Stimulated activated CD4-positive, alpha-beta T cell treated with anti-CD3 and anti-CD28 coated beads, Interleukin-2, amount 100 ng/mL, for 4 hours (primary cell): ENCODE results near the gene TOGARAM2.

Experiments
- DNase-seq: peaks from one replicate; pipeline ENCODE4 v3.0.0-alpha.2; 2020; ENCODE audit warnings: low read depth

The TOGARAM2 gene

DNA sequence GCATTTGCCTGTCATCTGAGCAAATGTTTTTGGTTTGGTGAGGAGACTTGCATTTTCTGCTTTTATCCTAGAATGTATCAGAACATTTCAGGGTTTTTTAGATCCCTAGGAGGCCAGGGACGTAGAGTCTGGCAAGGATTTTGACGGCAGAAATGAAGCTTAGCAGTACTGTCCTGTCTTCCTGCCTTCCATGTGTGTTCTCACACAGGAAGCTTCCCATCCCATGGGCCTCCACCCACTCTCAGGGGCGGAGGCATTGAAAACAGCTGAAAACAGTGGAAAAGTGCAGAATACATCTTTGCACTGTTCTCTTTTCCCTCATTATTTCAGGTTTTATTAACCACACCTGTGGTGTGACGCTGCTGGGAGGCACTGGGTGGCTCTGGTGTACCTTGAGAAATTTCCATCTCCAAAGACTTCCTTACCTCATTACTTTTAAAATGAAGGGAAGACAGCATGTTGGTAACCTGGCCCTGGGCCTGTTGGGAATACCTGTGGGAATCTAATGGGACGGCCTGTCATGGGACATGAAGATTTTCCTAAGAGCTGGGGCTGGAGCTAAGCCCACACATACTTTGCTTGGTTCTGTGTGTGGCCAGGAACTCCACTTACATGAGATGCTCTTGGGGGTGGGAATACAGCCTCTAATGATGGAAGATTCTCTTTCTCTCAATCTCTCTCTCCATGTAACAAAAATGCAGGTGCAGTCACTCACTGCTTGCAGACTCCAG is 72.7 kb downstream of the TOGARAM2 start:
- DNase-seq = no peak

DNA sequence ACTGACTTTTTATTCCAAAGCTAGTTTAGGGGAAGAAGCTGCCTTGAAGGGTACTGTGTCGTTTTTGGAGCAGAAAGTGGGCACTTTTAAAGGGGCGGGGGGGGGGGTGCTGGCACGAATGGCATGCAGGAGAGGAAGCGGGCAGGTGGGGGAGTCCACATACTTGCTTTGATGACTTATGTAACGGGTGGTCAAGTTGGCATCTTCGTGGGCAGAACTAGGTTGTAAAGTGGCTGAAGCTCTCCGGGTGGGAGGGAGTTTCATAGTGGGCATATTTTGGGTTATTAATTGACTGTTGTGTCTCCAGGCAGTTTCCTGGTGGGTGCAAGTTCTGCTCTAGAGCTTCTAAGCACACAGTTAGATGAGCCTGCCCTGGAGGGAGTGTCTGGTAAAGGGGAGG is 73.3 kb downstream of the TOGARAM2 start:
- DNase-seq = no peak

DNA sequence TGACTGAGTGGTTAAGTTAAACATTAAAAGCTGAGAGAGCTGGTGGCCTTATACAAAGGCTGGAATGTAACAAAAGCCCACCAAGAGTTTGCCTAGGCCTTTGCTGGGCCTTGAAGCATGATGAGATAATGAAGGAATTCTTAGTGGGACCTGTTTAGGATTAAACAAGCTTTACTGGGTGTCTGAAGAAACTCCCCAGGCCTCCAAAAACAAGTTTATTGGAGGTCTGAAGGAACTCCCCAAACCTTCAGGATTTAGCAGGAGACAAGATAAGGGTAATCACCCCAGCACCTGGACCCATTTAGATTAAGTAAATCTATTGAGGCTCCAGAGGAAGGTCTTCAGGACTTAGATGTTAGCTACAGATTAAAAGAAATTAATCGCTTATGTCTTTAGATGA is 74.5 kb downstream of the TOGARAM2 start:
- no peak for DNase-seq

DNA sequence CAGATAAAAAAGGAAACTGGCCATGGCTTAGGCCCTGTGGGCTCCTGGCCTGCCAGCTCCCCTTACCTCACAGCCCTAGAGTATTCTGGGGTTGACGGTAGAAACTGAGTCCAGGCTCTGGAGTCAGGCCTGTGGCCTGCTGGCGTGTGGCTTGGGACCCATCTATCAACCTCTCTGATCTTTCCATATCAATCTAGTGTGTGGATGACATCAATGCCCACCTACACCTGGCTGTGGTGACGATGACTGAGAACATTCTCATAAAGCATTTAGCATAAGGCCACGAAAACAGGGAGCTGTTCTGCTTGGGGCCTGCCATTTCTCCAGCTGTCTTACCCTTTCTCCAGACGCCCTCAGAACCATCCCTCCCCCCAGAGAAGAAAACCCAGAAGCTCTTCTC is 75.4 kb downstream of the TOGARAM2 start:
- no peak for DNase-seq

DNA sequence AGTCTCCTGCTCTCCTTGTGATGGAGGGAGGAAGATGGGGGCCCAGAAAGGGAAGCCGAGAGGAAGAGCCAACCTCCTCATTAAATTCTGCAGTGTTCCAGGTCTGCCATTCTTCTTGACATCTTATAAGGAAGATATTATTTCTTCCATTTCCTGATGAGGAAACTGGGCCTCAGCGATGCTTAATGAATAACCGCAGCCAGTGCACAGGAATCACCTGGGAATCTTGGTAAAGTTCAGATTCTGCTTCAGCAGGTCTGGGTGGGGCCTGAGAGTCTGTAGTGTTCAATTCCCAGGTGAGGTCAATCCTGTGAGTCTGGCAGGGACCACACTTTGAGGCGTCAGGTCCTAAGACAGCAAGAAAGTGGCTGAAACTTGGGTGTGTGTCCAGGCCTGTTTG is 75.9 kb downstream of the TOGARAM2 start:
- DNase-seq = no peak

DNA sequence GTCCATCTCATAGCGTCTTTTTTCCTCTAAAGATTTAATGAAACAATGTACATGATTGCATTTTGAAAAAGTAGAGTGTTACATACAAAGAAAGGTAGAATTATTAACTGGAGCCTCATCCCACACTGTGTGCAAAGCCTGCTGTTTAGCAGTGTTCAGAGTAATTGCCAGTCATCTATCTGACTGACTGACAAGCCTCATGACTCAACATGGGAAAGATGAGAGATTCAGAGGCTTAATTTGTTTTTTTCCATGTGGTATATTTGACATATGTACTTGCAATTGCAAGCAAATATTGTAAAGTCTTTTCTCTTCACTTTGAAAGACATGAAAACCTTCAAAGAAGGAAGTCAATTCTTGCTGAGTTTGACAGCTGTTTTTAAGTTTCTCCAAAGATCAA is 78.5 kb downstream of the TOGARAM2 start:
- DNase-seq = no peak

DNA sequence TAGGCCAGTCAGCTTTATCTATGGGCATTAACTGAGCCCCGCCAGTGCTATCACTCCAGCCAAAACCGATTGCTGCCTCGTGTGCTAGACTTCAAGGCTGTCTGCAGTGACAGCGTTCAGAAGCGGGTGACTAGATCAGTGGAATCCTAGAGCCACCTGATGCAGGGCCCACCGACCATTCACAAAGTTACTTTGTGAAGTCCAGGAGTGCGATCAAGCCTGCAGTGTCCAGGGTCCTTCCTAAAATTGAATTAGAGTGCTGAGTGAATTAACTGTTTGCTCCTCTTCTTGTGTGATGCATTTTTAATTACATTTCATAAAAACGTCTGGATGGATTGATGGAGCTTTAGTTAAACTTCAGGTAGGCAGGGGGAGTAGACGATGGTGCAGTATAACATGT is 79.3 kb downstream of the TOGARAM2 start:
- no peak for DNase-seq

DNA sequence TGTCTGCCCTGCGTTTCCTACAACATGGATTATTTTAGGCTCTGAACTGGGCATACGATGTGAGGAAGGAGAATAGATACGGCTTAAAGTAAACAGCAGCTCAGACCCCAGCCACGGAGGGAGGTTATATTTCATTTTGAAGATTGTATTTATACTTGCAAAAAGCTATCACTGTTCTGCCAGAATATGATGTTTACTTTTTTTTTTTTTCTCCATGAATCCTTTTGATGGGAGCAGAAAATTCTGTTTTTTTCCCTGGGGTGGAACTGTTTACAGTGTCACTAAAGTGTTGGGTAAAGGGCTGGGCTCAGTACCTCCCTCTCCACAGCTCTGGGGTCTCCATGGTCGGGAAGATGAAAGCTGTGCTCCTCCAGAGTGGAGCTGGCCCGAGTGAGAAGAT is 80.1 kb downstream of the TOGARAM2 start:
- no peak for DNase-seq

DNA sequence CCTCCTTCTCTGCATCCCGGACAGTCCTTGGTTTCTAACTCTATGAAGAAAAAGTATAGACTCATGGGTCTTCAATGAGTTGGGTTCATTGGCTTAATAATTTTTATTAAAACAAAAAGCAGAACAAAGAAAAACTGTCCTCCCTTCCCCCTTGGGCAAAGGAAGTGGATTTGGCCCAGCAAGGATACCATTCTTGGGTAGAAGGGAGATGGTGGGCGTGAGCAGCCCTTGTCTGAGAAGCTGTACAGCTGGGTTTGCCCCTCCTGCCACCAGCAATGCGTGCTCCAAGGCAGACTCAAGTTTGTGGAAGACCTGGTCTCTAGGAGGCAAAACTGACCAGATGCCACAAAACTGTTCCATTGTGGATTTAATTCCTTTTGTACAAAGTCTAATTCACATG is 80.5 kb downstream of the TOGARAM2 start:
- DNase-seq = no peak

DNA sequence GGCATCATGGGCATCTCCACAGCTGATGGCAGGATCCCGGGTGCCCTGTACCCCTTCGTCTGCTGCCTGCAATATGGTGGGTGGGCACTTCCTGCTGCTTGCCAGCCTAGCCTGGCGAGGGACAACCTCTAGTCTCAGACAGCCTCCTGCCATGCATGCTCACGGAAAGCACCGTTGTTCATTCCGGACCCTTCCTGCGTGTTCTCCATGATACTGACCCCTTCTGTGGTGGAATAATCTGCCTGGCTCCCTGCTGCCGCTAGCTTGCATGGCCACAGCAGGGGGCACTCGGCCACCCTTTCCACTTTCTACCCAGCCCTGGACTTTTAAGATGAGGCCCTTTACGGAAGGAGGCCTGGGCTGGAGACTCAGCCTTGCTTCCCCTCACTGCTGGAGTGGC is 81.3 kb downstream of the TOGARAM2 start:
- DNase-seq = no peak

DNA sequence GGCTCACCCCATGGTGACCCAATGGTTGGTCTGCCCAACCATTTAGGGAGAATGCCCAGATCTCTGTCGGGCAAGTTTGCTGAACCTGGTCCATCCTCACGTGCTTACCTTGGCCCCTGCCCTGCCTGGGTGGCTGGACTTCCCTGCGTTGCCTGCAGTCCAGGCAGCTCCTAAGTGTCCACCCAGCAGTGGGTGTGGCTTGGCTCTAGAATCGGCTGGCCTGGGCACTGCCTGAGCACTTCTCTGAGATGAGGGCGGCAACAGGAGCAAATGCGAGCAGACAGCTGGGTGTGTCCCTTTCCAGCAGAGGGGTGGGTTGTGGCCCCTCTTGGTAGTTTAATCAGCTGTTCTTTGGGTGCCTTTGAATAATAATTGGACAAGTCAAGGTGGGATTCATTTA is 82.0 kb downstream of the TOGARAM2 start:
- no peak for DNase-seq

DNA sequence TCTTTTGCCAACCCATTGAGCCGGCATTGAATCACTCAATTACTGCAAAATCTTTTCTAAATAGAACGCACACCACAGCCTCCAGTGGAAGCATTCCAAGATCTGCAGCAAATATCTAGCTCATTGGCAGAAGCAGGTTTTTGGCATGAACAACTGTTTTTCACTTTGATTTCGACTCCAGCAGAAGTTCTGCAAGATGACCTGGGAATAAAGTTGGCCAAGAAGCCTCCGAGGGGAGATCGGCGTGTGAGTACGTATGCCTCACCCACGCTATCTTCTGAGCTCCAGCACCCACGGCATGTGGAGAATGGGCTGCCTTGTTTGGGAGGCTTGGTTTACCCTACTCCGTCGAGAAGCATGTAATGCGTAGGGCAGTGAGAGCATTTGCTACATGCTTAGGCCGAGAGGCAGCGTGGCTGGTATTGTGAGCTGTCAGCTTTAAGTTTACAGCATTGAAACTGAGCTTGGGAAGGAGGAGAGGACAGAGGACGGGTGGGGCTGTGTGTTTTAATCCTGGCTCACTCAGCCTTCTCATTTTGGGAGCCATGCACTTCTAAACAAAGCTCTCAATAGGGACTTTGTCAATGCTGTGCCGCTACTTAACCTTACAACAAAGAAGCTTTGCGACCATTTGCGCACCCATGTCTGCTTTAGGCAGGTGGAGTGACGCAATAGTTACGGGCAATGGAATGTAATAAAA is 82.7 kb downstream of the TOGARAM2 start:
- DNase-seq = no peak

DNA sequence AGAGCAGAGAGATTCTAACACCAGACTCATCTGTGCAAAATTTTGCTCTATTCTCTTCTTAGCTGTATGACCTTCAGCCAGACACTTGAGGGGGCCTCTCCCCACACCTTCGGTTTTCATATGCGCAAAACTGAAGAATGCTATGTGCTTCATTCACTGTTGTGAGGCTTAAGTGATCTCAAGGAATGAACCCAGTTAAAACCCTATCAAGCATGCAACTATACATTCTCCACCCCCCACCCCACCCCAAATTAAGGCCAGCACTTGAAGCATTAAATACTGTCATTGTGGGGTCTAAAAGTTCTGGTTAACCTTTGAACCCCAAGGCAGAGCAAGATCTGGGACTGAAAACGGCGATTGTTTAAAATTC is 83.2 kb downstream of the TOGARAM2 start:
- no peak for DNase-seq

DNA sequence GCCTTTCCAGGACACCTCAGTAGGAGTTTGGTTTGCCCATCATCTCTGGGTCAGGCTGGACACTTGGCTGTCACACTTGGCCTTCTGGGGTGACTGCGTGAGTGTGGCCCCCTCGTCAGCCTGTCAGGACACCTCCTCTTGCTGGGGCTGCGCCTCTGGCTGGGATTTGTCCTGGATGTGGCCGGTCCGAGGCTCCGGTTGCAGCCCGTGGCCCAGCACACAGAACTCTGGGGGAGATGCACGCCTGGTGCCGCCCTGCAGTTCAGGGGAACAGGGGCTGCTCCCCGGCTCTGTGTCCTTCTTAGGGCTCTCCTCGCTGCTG is 83.6 kb downstream of the TOGARAM2 start:
- no peak for DNase-seq

DNA sequence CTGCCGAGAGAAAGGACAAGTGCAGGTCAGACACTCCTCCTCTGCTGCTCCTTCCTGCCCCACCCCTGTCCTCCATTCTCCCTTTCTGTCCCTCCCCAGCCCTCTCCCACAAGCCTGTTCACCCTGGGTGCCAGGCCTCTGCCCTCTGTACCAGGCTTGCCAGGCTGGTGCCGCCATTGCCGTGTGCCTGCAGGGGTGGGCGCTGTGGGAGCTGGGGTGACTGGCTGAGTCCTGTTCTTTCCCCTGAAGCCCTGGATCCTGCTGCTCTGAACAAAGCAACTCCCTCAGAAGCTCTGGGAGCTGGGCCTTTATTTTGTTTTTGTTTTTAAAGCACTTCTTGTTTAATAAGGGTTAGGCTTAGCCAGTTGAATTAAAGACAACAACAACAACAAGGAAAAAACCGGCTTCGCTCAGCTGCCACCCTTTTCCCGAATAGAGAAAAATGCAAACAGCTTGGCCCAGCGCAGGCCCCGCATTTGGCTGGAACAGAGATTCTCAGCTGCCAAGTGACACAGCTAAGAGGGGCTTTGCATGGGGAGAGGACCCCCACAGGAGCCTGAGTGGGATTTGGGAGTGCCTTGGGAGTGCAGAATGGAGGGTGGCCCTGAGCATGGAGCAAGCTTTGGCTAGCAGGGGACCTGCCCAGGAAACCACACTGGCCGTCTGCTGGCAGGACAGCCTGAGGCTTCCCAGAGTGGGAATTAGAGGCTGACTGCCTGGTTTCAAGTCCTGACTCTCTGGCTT is 84.1 kb downstream of the TOGARAM2 start:
- DNase-seq = no peak

DNA sequence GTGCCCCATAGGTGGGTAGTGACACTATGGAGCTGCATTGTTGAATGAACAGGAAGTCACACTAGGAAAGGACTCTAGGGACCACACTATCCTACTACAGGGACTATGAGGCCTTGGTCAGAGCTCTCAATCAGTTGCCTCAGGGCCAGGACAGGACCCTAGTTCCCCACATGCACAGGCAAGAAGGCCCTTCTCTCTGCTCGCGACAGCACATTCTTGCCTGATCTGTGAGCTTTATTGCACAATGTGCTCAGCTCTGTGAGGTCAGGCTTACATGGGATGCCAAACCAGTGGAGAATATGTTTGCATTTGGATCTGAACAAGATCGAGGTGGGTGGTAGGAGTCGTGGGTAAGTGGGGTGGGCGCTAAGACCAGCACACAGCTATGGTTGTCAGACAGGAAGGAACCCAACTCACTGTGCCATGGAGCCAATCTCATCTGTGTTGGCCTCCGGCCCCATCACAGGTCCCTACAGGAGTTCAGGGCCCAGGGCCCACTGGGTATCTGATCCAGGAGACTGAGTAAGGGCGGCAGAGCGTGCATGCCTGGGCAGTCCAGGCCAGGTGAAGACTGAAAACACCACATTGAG is 85.3 kb downstream of the TOGARAM2 start:
- DNase-seq = no peak

DNA sequence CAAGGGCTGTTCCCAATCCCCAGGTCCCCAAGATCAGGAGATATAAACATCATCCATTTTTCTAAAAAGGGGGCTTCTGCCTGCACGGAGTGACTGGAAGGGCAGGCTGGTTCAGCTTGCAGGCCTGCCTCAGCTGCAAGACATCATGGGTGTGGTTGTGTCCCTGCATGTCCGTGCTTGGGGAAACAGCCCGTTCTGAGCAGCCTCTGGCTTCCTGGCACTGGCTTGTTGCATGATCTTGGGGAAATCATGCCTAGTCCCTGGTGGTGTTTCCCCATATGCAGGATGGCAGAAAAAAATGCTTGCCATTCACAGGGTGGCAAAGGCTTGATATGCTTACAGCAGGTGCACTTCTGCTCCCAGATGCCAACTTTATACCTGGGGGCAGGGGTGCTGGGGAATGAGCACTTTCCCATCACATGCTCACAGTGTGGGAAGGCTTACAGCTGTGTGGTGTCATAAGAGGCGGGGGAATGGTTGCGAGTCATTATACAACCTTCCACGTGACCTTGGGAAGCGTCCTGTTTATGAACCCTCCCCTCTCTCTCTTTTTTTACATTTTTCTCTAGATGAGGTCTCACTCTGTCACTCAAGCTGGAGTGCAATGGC is 86.0 kb downstream of the TOGARAM2 start:
- DNase-seq = no peak

DNA sequence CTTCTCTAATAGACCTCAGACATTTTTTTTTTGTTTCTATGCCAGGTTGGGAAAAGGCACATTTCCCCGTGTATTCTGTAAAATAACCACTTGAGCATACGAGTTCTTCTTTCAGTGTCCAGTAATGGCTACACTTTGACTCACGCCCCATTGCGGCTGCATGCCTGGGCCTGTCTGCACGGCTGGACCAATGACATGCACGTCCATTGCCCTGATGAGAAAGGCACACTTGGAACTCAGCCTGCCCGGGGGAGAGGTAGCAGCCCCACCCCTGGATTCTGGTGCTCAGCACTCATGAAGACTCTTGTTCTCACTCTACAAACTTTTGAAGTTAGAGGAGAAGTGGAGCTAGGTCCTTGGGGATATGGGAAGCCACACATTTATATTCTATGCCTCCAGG is 87.4 kb downstream of the TOGARAM2 start:
- no peak for DNase-seq

DNA sequence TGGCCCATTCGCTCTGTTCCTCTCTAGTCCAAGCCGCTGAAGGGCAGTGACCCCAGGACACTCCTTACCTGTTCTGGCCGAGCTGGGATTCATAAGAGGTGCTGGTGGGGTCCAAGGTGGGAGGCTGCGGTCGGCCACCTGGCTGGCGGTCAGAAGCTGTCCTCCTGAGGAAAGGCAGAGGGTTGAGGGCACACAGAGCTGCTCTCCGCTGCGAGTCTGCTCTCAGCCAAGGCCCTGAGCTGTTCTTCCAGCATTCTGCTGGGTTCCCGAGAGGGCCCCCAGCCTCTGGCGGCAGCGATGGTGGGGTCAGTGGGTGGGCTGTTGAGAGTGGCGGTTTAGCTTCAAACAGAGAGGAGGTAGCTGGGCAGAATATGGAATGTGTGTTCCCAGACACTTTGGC is 89.4 kb downstream of the TOGARAM2 start:
- DNase-seq = no peak

DNA sequence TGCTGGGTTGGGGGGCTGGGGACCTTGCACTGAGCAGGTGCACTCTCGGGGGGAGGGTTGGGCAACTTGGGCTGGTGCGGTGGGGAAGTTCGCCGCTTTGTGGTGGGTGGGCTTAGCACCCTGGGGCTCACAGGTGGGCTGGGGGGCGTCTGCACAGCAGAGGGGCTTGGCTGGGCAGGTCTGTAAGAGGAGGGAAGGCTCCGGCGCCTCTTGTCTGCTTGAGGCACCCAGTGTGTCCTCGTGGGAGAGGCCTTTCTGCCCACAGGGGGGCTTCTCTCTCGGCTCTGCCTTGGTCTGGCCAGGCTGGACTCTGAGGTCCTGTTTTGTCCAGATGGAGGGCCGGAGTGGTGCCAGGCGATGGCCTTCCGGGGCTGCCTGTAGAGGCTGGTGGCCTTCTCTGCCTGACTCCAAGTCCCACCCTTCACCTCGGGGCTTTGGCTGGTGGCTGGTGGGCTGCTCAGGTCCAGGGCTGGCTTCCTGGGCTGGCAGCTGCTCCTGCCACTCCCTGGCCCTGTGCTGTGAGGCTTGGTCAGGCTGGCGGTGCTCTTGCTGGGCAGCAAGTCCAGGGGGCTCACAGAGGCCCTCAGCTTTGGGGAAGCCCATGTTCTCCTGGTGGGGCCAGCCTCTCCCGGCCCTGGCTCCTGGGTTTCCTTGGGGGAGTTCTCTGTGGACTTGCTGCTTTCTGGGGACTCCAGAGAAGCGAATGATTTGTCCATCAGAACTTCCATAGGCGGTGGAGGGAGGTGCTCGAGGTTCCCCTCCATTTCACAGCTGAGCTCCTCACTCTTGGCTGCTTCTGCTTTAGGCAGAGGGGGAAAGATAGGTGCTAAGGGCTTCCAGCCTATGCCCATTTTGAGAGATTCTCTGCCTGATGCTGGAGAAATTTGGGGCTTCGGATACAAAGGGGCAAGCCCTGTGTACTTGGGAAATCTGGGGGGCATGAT is 90.2 kb downstream of the TOGARAM2 start:
- no peak for DNase-seq

DNA sequence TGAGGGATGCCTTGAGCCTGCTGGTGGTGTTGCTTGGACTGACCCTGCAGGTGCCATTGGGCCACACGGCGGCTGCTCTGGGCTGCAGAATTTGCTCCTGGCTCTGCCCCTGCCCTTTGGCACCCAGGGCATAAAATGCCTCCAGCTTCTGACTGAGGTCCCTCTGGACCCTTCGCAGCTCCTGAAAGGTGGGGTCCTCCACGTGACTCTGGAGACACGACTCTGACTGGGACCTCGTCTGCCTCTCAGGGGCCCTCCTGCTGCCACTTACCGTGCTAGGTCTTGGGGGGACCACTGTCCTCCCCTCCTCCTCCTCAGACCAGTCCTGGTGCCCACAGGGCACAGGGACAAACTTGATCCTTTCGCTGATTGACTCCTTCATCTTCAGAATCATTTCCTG is 91.2 kb downstream of the TOGARAM2 start:
- no peak for DNase-seq
